ENCODE data around the gene PDE1C. TPM values are rescaled to one million over a fixed set of nuclear protein-coding genes. Genes with fewer than 3 reads are reported as not detected.

PDE1C gene
- polyA plus RNA-seq, 1 donor = 2.6 TPM

DNA sequence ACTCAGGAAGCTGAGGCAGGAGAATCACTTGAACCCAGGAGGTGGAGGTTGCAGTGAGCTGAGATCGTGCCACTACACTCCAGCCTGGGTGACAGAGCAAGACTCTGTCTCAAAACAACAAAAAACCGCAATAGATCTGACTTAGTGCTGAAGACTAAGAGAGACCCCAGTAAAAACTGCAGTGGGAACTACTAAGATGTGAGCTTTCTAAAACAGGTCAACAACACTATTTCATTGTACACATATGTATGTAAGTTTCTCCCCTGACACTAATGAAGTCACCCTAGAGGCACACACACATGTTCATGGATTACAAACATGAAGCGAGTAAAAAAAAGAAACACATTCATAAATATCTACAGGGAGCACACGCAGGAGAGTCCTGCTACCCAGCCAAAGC is 68.3 kb downstream of the PDE1C start:
- no peak for DNase-seq
- WGBS (ENCODE audit: insufficient coverage, low lambda C conversion rate) = 90% methylated on average over 2 of the region's 4 CpGs
- Histone ChIP-seq H3K36me3 (ENCODE audit: control insufficient read depth, insufficient read depth, low read length) (no peaks in the 10 kb centered on the region), H3K4me3 (ENCODE audit: low read length) (no peak overlapping the region), H3K27me3 (ENCODE audit: control insufficient read depth, insufficient read depth, low read length) (no peaks in the 10 kb centered on the region), H3K4me1 (ENCODE audit: control insufficient read depth, insufficient read depth, low read length) (no peaks in the 10 kb centered on the region), H3K9me3 (ENCODE audit: control insufficient read depth, low read depth, low read length) (peaks cover 9% of the 10 kb centered on the region), H3K27ac (ENCODE audit: low read length) (no peak overlapping the region)

DNA sequence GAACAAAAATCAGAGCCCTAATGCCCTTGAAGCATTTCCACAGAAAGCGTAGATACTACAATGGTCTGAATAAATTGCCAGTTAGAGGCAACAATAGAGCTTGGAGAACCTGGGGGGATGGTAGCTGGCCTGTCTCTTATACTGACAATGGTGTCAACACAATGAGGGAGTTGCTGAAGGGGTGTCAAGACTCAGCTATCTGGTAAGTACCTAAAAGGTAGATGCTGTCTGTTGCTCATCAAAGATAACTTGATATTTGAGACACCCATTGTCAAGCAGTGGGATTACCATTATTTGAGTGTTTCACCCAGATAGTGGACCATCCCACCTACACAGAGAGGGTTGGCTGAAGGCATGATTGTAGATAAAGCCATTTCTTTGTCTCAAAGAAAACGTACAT is 72.8 kb downstream of the PDE1C start:
- Histone ChIP-seq H3K9me3 (ENCODE audit: control insufficient read depth, low read depth, low read length) (peaks cover 9% of the 10 kb centered on the region), H3K4me1 (ENCODE audit: control insufficient read depth, insufficient read depth, low read length) (peaks cover 4% of the 10 kb centered on the region), H3K27me3 (ENCODE audit: control insufficient read depth, insufficient read depth, low read length) (no peaks in the 10 kb centered on the region), H3K36me3 (ENCODE audit: control insufficient read depth, insufficient read depth, low read length) (no peaks in the 10 kb centered on the region), H3K4me3 (ENCODE audit: low read length) (no peak overlapping the region), H3K27ac (ENCODE audit: low read length) (no peak overlapping the region)
- no CpG with 5 or more reads among the region's 2 CpGs for WGBS (ENCODE audit: insufficient coverage, low lambda C conversion rate)
- no peak for DNase-seq

DNA sequence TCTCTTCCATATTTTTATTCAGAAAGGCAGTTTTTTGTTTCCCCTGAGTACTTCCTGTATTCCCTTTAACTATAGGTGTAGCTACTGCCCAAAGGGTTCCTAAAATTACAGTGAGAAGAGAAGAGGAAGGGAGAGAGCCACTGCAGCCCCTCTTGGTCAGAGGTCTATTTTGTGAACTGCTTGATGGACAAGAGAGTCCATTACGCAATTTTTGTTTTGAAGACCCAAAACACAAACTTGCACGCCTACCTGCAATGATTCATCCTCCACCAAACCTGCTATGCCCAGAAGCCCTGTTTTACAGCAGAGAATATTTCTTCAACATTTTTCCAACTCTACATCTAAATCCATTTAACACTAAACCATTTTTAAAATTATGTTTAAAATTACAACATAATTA is 75.1 kb downstream of the PDE1C start:
- no peaks in the 10 kb centered on the region for H3K27me3 ChIP-seq (ENCODE audit: control insufficient read depth, insufficient read depth, low read length)

DNA sequence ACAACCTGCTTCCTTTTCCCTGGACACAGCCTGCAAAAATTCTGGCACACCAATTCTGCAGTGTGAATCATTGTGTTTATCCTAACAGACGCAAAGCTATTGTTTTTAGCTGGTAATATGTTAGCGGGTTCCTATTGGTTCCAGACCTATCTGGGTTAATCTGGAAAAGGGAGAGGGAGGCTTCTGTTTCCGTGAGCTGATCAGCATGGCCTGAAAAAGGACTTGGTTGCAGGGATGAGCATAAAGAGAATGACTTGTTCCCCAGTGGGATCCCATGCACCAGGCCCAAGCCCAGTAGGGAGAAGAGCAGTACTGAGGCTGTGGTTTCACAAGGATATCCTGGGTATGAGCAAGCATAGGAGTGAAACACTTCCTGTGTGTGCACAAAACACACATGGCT is 78.4 kb downstream of the PDE1C start:
- no peak overlapping the region for H3K4me3 ChIP-seq (ENCODE audit: low read length)
- H3K27ac ChIP-seq (ENCODE audit: low read length) = no peak overlapping the region
- peaks cover 4% of the 10 kb centered on the region for H3K4me1 ChIP-seq (ENCODE audit: control insufficient read depth, insufficient read depth, low read length)
- H3K36me3 ChIP-seq (ENCODE audit: control insufficient read depth, insufficient read depth, low read length) = no peaks in the 10 kb centered on the region
- WGBS (ENCODE audit: insufficient coverage, low lambda C conversion rate) = no CpG with 5 or more reads among the region's 3 CpGs
- DNase-seq = no peak
- H3K9me3 ChIP-seq (ENCODE audit: control insufficient read depth, low read depth, low read length) = no peaks in the 10 kb centered on the region
- no peaks in the 10 kb centered on the region for H3K27me3 ChIP-seq (ENCODE audit: control insufficient read depth, insufficient read depth, low read length)

More for the DNA sequence above, 75.1 kb downstream of the PDE1C start:
- H3K4me3 ChIP-seq (ENCODE audit: low read length) = no peak overlapping the region
- no peak overlapping the region for H3K27ac ChIP-seq (ENCODE audit: low read length)
- H3K36me3 ChIP-seq (ENCODE audit: control insufficient read depth, insufficient read depth, low read length) = no peaks in the 10 kb centered on the region
- DNase-seq = no peak
- no peaks in the 10 kb centered on the region for H3K9me3 ChIP-seq (ENCODE audit: control insufficient read depth, low read depth, low read length)
- WGBS (ENCODE audit: insufficient coverage, low lambda C conversion rate) = no CpG with 5 or more reads among the region's 2 CpGs
- H3K4me1 ChIP-seq (ENCODE audit: control insufficient read depth, insufficient read depth, low read length) = peaks cover 4% of the 10 kb centered on the region

DNA sequence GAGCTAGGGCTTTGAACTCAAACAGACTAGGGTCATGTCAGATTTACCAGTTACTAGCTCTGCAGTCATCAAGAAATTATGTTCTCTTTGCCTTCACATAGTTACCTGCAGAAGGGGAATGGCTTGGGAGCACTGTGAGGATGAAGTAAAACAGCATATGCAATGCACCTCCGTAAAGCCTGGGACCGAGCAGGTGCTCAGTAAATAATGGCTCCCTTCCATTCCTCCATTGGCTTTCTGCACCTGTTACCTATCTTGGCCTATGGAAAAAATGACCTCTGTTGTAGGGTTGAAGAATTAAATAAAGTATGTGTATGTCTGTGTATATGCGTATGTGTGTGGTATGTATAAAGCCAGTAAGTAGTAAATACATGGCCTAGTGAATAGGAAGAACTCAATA is 78.8 kb downstream of the PDE1C start:
- DNase-seq = no peak
- Histone ChIP-seq H3K36me3 (ENCODE audit: control insufficient read depth, insufficient read depth, low read length) (no peaks in the 10 kb centered on the region), H3K27ac (ENCODE audit: low read length) (no peak overlapping the region), H3K4me3 (ENCODE audit: low read length) (no peak overlapping the region), H3K4me1 (ENCODE audit: control insufficient read depth, insufficient read depth, low read length) (peaks cover 4% of the 10 kb centered on the region), H3K9me3 (ENCODE audit: control insufficient read depth, low read depth, low read length) (no peaks in the 10 kb centered on the region), H3K27me3 (ENCODE audit: control insufficient read depth, insufficient read depth, low read length) (no peaks in the 10 kb centered on the region)
- 100% methylated on average over 1 of the region's 3 CpGs for WGBS (ENCODE audit: insufficient coverage, low lambda C conversion rate)

DNA sequence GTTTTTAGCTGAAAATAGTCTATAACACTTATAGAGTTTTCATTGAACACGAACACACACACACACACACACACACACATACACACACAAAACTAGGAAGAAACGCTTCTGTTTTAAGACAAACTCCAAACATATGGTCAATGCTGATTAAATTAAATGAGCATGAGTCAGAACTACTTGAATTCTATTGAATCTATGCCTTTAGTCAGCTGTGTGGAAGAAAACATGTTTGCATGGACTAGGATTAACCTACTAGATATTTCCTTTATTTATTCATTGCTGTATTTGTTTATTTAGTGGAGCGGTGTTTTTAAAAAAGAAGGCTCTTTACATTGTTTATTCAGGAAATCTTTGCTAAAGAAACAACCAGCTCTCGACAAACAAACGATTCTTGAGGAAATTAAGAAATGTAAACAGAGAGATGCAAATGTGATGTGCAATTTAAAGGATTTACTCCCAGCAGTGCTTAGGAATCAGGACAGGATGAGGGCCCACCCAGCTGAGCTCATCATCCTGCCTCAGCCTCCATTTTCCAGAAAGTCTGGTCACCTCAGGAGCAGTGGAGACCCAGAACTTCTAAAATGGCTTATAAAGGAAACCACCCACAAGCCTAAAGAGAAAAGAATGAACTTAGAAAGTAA is 83.2 kb downstream of the PDE1C start:
- Histone ChIP-seq H3K36me3 (ENCODE audit: control insufficient read depth, insufficient read depth, low read length) (no peaks in the 10 kb centered on the region), H3K9me3 (ENCODE audit: control insufficient read depth, low read depth, low read length) (no peaks in the 10 kb centered on the region), H3K4me1 (ENCODE audit: control insufficient read depth, insufficient read depth, low read length) (no peaks in the 10 kb centered on the region), H3K4me3 (ENCODE audit: low read length) (no peak overlapping the region), H3K27ac (ENCODE audit: low read length) (no peak overlapping the region), H3K27me3 (ENCODE audit: control insufficient read depth, insufficient read depth, low read length) (no peaks in the 10 kb centered on the region)
- WGBS (ENCODE audit: insufficient coverage, low lambda C conversion rate) = 54% methylated on average over 3 of the region's 5 CpGs
- DNase-seq = peak in 1 of 2 donors; percentile 7

DNA sequence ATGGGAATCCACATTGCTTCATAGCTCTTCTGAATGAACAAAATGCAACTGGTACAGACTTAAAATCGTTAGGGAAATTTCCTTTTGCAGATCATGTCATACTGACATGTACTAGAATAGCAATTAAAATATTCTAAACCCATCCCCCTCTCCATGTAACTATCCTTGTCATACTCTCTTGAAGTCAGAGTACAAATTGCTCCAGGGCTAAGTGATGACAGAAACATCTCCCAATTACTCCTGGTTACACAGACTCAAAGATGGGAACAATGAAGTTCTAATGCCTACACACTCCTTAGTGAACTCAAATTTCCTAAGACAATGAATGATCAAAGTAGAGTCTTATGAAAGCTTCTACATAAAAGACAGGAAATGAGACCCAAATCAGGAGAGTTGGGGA is 87.2 kb downstream of the PDE1C start:
- no peak for DNase-seq
- 80% methylated on average over 1 of the region's 1 CpG for whole genome bisulfite sequencing (ENCODE audit: insufficient coverage, low lambda C conversion rate)
- Histone ChIP-seq H3K27ac (ENCODE audit: low read length) (no peak overlapping the region), H3K36me3 (ENCODE audit: control insufficient read depth, insufficient read depth, low read length) (no peaks in the 10 kb centered on the region), H3K4me3 (ENCODE audit: low read length) (no peak overlapping the region), H3K27me3 (ENCODE audit: control insufficient read depth, insufficient read depth, low read length) (no peaks in the 10 kb centered on the region), H3K4me1 (ENCODE audit: control insufficient read depth, insufficient read depth, low read length) (no peaks in the 10 kb centered on the region), H3K9me3 (ENCODE audit: control insufficient read depth, low read depth, low read length) (no peaks in the 10 kb centered on the region)

DNA sequence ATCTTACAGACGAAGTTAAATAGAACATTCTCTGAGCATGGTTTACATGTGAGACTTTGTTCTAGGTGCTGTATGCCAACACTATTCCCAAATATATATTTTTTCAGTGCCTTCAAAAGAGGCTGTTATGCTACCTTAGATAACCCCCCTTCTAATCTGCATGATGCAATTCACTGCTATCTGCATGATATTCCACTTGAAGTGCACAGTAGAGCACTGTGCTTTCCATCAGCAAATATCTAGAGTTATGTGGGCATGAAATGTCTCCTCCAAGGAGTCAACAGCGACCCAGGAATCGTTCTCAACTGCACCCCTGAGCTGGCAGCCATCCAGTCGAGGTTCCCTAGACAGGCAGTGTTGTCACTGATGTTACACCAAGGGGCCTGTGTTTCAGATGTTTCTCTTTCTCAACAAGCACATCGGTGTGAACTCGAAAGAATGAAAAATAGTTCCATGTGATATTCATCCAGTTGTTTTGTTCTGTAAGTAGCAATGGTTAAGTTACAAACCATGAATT is 88.3 kb downstream of the PDE1C start:
- Histone ChIP-seq H3K27ac (ENCODE audit: low read length) (no peak overlapping the region), H3K36me3 (ENCODE audit: control insufficient read depth, insufficient read depth, low read length) (no peaks in the 10 kb centered on the region), H3K27me3 (ENCODE audit: control insufficient read depth, insufficient read depth, low read length) (no peaks in the 10 kb centered on the region), H3K4me3 (ENCODE audit: low read length) (no peak overlapping the region), H3K9me3 (ENCODE audit: control insufficient read depth, low read depth, low read length) (no peaks in the 10 kb centered on the region), H3K4me1 (ENCODE audit: control insufficient read depth, insufficient read depth, low read length) (no peaks in the 10 kb centered on the region)
- 17% methylated on average over 1 of the region's 6 CpGs for WGBS (ENCODE audit: insufficient coverage, low lambda C conversion rate)
- DNase-seq = no peak

DNA sequence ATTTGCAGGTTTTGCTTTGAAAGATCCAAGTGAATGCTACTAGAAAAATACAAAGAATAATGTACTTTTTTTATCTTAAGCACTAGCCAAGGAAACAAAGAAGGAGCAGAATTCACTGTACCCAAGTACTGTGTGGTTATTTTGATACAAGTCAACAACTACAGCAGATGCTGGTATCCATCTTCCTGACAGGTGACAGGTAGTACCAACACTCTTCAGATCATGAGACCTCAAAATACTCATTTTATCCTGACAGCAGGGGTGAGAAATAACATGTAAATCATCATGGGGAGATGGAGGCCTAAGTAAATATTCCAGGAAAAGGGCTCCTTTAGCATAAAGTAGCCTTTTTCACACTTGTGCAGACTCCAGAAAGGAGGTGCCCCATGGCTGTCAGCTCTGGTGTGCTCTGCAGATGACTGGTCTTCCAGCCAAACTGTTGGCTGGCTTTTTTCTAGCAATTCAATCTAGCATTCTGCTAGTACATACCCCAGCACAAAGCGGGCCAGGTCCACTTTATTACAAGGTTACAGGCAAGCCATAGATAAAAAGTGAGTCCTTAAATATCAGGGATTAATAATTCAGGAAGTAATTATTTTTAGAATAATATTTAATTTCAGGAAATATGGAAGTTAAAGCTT is 90.4 kb downstream of the PDE1C start:
- WGBS (ENCODE audit: insufficient coverage, low lambda C conversion rate) = no CpG with 5 or more reads among the region's 1 CpG
- no peak overlapping the region for H3K4me3 ChIP-seq (ENCODE audit: low read length)
- H3K36me3 ChIP-seq (ENCODE audit: control insufficient read depth, insufficient read depth, low read length) = no peaks in the 10 kb centered on the region
- no peaks in the 10 kb centered on the region for H3K9me3 ChIP-seq (ENCODE audit: control insufficient read depth, low read depth, low read length)
- no peaks in the 10 kb centered on the region for H3K4me1 ChIP-seq (ENCODE audit: control insufficient read depth, insufficient read depth, low read length)
- no peak overlapping the region for H3K27ac ChIP-seq (ENCODE audit: low read length)
- H3K27me3 ChIP-seq (ENCODE audit: control insufficient read depth, insufficient read depth, low read length) = no peaks in the 10 kb centered on the region
- DNase-seq = no peak

DNA sequence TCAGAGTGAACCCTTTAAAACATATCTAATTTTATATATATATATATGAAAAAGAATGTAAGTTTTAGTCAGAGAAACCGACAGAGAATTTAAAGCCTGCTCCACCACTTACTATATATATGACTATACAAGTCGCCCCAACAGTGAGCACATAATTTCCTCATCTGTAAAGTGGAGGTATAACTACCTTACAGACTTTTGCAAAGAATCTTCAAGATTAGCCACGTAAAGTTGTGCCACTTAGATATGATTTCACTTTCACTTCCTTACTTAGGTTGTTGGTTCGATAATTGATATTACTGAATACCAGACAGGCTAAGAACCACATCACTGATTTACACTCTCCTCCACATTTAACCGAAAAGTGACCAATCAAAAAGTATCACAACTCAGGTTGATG is 94.7 kb downstream of the PDE1C start:
- H3K27me3 ChIP-seq (ENCODE audit: control insufficient read depth, insufficient read depth, low read length) = no peaks in the 10 kb centered on the region
- 94% methylated on average over 2 of the region's 5 CpGs for WGBS (ENCODE audit: insufficient coverage, low lambda C conversion rate)
- no peak overlapping the region for H3K27ac ChIP-seq (ENCODE audit: low read length)
- no peak for DNase-seq
- H3K9me3 ChIP-seq (ENCODE audit: control insufficient read depth, low read depth, low read length) = no peaks in the 10 kb centered on the region
- H3K4me1 ChIP-seq (ENCODE audit: control insufficient read depth, insufficient read depth, low read length) = no peaks in the 10 kb centered on the region
- H3K4me3 ChIP-seq (ENCODE audit: low read length) = no peak overlapping the region
- no peaks in the 10 kb centered on the region for H3K36me3 ChIP-seq (ENCODE audit: control insufficient read depth, insufficient read depth, low read length)

DNA sequence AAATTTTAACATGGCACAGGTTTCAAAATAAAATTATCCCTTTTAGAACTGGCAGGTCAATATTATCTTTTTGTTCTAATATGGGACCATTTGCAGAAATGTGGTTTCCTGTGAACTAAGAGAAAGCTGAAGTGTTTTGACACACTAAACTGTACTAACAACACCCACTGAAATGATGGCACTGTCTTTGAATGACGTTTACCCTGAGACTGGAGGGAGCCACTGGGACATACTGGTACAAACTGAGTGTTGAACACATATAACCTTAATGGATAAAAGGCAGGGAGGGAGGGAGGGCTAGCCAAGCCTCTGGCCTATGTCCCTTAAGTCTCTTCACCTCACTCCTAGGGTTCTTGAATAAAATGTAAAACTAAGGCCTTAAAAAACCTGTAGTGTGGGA is 95.9 kb downstream of the PDE1C start:
- Histone ChIP-seq H3K36me3 (ENCODE audit: control insufficient read depth, insufficient read depth, low read length) (no peaks in the 10 kb centered on the region), H3K4me1 (ENCODE audit: control insufficient read depth, insufficient read depth, low read length) (no peaks in the 10 kb centered on the region), H3K4me3 (ENCODE audit: low read length) (no peak overlapping the region), H3K9me3 (ENCODE audit: control insufficient read depth, low read depth, low read length) (no peaks in the 10 kb centered on the region), H3K27me3 (ENCODE audit: control insufficient read depth, insufficient read depth, low read length) (no peaks in the 10 kb centered on the region), H3K27ac (ENCODE audit: low read length) (no peak overlapping the region)
- WGBS (ENCODE audit: insufficient coverage, low lambda C conversion rate) = no CpG with 5 or more reads among the region's 1 CpG
- DNase-seq = no peak
